PFSK-1 (cell line): ENCODE data around the gene ANKRD18B.

Experiments
- SIN3A ChIP-seq: IDR thresholded peaks from 2 replicates; pipeline ENCODE4 v1.6.1; 2012; ENCODE audit warnings: mild to moderate bottlenecking, low read length, moderate library complexity, borderline replicate concordance; ENCODE audit not compliant: insufficient read depth
- TAF1 ChIP-seq: IDR thresholded peaks from 2 replicates; pipeline ENCODE4 v1.6.1; 2012; ENCODE audit warnings: low read length, control low read depth, borderline replicate concordance; ENCODE audit not compliant: insufficient read depth

DNA sequence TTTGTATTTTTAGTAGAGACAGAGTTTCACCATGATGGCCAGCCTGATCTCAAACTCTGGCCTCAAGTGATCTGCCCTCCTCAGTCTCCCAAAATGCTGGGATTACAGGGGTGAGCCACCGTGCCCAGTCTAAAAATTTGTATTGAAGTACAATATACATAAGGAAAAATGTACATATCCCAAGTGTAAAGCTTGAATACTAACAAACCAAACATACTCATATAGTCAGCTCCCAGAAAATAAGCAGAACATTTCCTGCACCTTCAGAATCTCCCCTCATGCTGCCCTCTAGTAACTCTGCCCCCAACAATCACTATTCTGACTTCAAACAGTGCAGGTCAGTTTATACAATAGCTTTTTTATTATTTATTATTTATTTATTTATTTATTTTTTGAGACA is 48.7 kb upstream of the ANKRD18B start:
- TF ChIP-seq TAF1: no peak
- TF ChIP-seq SIN3A: no peak
